ENCODE data around the gene RRAGB.

The RRAGB gene

GRCh38 chrX:55801811-55802210 lies 84.3 kb downstream of the RRAGB start:
- Histone ChIP-seq H3K27me3 (ENCODE audit: control insufficient read depth, insufficient read depth, low read length) (no peaks in the 10 kb centered on the region), H3K4me2 (ENCODE audit: low read length) (no peak overlapping the region), H3K27ac (no peak overlapping the region), H3K4me1 (no peaks in the 10 kb centered on the region), H3K9ac (no peak overlapping the region), H3K9me3 (ENCODE audit: control insufficient read depth, low read length) (no peaks in the 10 kb centered on the region), H2AFZ (no peak overlapping the region), H3K36me3 (ENCODE audit: control insufficient read depth, insufficient read depth, low read length) (no peaks in the 10 kb centered on the region), H3K4me3 (ENCODE audit: low read depth, low read length) (no peak overlapping the region), H3K79me2 (no peaks in the 10 kb centered on the region)
- TF ChIP-seq, protein P1, sequence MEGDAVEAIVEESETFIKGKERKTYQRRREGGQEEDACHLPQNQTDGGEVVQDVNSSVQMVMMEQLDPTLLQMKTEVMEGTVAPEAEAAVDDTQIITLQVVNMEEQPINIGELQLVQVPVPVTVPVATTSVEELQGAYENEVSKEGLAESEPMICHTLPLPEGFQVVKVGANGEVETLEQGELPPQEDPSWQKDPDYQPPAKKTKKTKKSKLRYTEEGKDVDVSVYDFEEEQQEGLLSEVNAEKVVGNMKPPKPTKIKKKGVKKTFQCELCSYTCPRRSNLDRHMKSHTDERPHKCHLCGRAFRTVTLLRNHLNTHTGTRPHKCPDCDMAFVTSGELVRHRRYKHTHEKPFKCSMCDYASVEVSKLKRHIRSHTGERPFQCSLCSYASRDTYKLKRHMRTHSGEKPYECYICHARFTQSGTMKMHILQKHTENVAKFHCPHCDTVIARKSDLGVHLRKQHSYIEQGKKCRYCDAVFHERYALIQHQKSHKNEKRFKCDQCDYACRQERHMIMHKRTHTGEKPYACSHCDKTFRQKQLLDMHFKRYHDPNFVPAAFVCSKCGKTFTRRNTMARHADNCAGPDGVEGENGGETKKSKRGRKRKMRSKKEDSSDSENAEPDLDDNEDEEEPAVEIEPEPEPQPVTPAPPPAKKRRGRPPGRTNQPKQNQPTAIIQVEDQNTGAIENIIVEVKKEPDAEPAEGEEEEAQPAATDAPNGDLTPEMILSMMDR (IDR thresholded peaks at IDR 0.05), result no peak
